ENCODE results near the gene LMX1A. TPM values are rescaled to one million over a fixed set of nuclear protein-coding genes. Genes with fewer than 3 reads are reported as not detected.

Gene LMX1A
- total RNA-seq, 4 donors from 2014 or later: 0.29 to 0.33 TPM; not detected in 2

DNA sequence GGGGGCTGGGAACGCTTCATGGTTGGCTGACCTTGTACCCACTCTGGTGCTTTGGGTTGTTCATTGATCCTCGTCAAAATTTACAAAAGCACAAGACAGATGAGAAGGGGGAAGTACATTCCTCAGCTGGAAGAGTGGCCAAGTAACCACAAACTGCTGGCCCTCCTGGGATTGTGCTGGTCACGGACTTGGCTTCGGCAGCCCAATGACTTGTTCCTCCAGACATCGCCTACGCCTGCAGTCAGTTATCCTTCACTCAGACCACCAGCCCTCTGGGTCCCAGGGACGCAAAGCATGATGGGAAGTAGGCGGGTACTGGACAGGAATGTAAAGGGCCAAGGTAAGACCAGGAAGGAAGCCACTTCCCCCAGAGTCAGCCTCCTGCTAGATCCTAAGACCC lies 53.1 kb downstream of the LMX1A start:
- no peak overlapping the region for H3K4me3 ChIP-seq (replicated peaks in 1 of 3)
- intact Hi-C loops (cut with DNase I): no loop called here
- WGBS, 2 donors: 38 to 42% methylated on average over 8 of the region's 8 CpGs
- no peaks in the 10 kb centered on the region for H3K27me3 ChIP-seq
- H3K4me1 ChIP-seq: no peaks in the 10 kb centered on the region
- H3K36me3 ChIP-seq: no peaks in the 10 kb centered on the region
- TF ChIP-seq POLR2A (IDR thresholded peaks at IDR 0.05) (no peak), CTCF (IDR thresholded peaks at IDR 0.05) (no peak)
- no peaks in the 10 kb centered on the region for H3K9me3 ChIP-seq
- no peak overlapping the region for H3K27ac ChIP-seq
- no peak for DNase-seq

DNA sequence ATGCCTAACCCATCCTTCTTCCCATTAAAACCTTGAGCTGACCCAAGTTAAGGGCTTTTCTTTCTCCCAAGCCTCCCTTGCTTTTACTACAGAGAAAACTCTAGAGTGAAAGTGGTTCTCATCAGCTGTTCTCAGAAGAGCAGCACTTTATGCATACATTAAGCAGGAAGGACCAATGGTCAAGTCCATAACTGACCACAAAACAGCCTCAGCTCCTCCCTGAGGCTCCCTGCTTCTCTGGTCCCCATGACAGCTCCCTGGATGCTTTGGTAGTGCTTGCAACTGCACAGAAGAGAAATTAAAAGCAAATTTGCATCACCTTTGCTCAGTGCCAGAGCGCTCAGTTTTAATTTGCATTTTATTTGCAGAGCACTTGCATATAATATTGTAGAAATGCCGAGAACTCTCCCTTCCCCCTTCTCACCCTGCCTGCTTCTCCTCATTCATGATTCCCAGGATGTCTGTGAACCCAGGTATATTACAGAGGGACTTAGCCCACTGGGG lies 56.1 kb downstream of the LMX1A start:
- no peak overlapping the region for H3K4me3 ChIP-seq (replicated peaks in 1 of 3)
- no peak overlapping the region for H3K27ac ChIP-seq
- no peaks in the 10 kb centered on the region for H3K9me3 ChIP-seq
- no peaks in the 10 kb centered on the region for H3K36me3 ChIP-seq
- TF ChIP-seq CTCF (IDR thresholded peaks at IDR 0.05) (no peak), POLR2A (IDR thresholded peaks at IDR 0.05) (no peak)
- no peaks in the 10 kb centered on the region for H3K27me3 ChIP-seq
- intact Hi-C loops (cut with DNase I): no loop called here
- no peak for DNase-seq
- 94 to 96% methylated on average over 2 of the region's 2 CpGs for WGBS, 2 donors
- no peaks in the 10 kb centered on the region for H3K4me1 ChIP-seq

DNA sequence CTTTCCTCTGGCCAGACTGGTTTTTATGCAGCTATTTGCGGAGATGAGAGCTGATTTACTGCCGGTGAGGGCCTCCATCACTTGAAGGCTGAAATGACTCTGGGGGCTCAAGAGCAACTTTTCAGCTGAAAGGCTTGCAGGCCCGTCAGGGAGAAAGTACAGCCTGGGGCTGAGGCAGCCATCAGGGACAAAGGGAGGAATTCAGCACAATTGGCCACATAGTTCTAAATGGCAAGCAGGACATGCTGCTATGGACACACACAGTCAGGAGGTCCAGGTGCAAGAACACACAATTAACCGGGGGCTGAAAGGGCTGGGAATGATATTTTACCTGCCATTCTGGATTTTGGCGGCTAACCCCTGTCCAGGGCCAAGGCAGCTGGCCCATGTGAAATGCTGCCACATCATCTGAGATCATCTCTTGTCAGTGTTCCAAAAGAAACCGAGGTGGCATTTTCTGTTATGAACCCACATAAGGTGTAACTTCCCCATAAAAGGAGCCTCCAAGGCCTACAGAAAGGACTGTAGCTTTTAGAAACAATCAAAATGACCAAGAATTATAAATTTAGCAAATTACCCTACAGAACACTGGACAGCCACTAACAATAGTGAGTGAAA lies 58.2 kb downstream of the LMX1A start:
- Histone ChIP-seq H3K4me3 (replicated peaks in 1 of 3) (no peak overlapping the region), H3K4me1 (no peaks in the 10 kb centered on the region), H3K27ac (no peak overlapping the region), H3K36me3 (no peaks in the 10 kb centered on the region), H3K9me3 (no peaks in the 10 kb centered on the region), H3K27me3 (no peaks in the 10 kb centered on the region)
- no peak for TF ChIP-seq POLR2A (IDR thresholded peaks at IDR 0.05)
- no peak for TF ChIP-seq CTCF (IDR thresholded peaks at IDR 0.05)
- DNase-seq: no peak
- intact Hi-C loops (cut with DNase I): no loop called here
- WGBS, 2 donors: 72 to 79% methylated on average over 5 to 6 of the region's 6 CpGs

DNA sequence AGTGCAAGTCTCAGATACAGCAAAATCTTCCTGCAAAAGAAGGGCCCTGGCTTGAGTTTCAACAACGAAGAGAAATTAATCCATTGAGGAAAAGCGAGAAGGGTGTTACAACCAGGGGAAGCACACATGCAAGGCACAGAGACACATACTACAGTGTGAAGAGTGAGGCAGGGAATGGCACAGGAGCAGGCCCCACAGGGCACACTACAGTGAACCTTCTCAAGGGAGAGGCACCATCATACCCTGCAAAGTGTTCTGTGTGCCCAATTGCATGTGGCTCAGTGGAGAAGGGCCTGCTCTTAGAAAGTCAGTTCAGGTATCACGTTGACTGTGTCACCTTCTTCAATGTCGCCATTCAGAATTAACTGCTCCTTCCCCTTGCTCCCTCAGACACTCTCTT lies 60.3 kb downstream of the LMX1A start:
- Histone ChIP-seq H3K36me3 (no peaks in the 10 kb centered on the region), H3K9me3 (no peaks in the 10 kb centered on the region), H3K4me3 (replicated peaks in 1 of 3) (no peak overlapping the region), H3K27ac (no peak overlapping the region), H3K27me3 (no peaks in the 10 kb centered on the region), H3K4me1 (no peaks in the 10 kb centered on the region)
- TF ChIP-seq POLR2A (IDR thresholded peaks at IDR 0.05): no peak
- TF ChIP-seq CTCF (IDR thresholded peaks at IDR 0.05): no peak
- intact Hi-C loops (cut with DNase I): no loop called here
- DNase-seq: no peak
- WGBS, 2 donors: 88% methylated on average over 4 of the region's 4 CpGs

DNA sequence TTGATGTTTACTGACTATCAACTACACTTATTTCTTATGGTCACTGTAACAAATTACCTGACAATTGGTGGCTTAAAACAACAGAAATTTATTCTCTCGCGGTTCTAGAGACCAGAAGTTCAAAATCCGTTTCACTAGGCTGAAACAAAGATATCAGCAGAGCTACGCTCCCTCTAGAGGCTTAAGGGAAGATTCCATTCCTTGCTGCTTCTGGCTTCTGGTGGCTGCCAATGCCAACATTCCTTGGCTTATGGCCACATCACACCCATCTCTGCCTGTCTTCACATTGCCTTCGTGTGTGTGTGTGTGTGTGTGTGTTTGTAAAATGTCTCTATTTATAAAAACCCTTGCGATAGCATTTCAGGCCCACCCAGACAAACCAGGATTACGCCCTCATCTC lies 66.4 kb downstream of the LMX1A start:
- DNase-seq: no peak
- H3K27me3 ChIP-seq: no peaks in the 10 kb centered on the region
- no peaks in the 10 kb centered on the region for H3K9me3 ChIP-seq
- H3K4me3 ChIP-seq (replicated peaks in 1 of 3): no peak overlapping the region
- TF ChIP-seq CTCF (IDR thresholded peaks at IDR 0.05): no peak
- TF ChIP-seq POLR2A (IDR thresholded peaks at IDR 0.05): no peak
- intact Hi-C loops (cut with DNase I): no loop called here
- no peaks in the 10 kb centered on the region for H3K4me1 ChIP-seq
- H3K27ac ChIP-seq: no peak overlapping the region
- no peaks in the 10 kb centered on the region for H3K36me3 ChIP-seq
- WGBS, 2 donors: 84 to 86% methylated on average over 7 of the region's 7 CpGs
